GM10847 (cell line): Measurements from ENCODE around the gene MTARC1.

Experiments
- POLR2A ChIP-seq: IDR thresholded peaks from 2 replicates; pipeline ENCODE4 v1.6.1; 2011; ENCODE audit not compliant: insufficient read length; ENCODE audit errors: extremely low read depth

The MTARC1 gene

DNA sequence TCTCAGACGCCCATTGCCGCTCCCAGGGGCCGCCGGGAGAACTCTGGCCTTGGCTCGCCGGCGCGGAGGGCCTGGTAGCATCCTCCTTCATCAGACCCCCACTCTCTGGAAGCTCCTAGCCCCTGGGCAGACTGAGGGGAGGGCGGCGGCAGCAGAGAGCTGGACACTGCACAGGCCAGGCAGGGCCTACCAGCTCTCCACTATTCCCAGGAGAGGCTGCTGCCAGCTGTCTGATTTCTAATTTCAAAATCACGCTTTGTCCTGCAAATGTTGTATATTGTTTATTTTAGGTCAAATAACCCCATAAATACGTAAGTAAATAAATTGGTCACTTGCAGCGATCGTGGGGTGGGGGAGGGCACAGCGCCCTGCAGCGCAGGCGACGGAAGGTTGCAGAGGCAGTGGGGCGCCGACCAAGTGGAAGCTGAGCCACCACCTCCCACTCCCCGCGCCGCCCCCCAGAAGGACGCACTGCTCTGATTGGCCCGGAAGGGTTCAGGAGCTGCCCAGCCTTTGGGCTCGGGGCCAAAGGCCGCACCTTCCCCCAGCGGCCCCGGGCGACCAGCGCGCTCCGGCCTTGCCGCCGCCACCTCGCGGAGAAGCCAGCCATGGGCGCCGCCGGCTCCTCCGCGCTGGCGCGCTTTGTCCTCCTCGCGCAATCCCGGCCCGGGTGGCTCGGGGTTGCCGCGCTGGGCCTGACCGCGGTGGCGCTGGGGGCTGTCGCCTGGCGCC, at the start of gene MTARC1:
Gene MTARC1, plus strand, starts transcription at position 577 of the 732 bp plus-strand sequence. Its CDS starts 32 bp downstream, at position 609.
- TF ChIP-seq POLR2A: no peak

DNA sequence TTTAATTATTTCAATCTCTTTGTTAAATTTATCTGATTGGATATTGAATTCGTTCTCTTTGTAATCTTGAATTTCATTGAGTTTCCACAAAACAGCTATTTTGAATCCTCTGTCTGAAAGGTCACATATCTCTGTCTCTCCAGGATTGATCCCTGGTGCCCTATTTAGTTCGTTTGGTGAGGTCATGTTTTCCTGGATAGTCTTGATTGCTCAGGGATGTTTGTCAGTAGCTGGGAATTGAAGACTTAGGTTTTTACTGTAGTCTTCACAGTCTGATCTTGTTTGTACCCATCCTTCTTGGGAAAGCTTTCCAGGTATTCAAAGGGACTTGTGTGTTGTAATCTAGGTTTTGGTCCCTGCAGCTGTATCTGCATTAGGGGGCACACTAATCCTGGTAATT, 45.4 kb upstream of the MTARC1 start:
- TF ChIP-seq POLR2A: no peak

DNA sequence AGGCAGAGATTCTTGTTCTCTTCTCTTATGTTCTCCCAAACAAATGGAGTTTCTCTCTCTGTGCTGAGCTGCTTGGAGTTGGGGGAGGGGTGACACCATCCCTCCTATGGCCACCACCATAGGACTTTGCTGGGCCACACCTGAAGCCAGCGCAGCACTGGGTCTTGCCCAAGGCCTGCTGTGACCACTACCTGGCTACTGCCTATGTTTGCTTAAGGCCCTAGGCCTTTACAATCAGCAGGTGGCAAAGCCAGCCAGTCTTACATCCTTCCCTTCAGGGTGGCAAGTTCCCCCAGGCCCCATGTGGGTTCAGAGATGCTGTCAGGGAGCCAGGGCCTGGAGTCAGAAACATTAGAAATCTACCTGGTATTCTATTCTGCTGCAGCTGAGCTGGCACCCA, 44.9 kb upstream of the MTARC1 start:
- no peak for TF ChIP-seq POLR2A

DNA sequence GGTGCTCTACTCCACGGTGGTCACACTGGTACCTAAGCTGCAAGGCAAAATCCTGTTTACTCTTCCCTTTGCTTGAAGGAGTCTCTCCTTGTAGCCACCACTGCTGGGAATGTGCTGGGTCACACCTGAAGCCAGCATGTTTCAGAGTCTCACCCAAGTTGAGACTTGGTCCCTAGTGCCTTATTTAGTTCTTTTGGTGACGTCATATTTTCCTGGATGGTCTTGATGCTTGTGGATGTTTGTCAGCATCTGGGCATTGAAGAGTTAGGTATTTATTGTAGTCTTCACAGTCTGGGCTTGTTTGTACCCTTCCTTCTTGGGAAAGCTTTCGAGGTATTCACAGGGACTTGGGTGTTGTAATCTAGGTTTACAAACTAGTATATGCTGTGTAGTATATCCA, 44.2 kb upstream of the MTARC1 start:
- no peak for TF ChIP-seq POLR2A

DNA sequence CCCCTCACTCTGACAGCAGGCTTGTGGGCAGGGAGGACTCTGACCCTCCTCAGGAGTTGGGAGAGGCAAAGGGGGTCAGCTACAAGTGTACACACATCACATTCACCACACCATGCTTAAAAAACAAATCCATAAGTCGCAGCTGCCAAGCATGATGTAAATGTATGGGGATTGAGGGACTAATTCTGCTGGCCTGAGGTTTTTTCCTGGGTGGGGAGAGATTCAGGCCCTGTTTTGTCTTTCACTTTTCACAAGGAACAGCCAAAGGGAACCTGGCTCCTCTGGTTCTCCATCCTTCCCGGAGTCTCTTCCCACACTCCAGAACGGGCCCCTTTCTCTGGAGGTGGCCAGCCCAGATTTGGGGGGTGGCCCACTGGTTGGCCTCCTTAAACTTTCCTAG, 39.9 kb upstream of the MTARC1 start:
- TF ChIP-seq POLR2A: no peak

DNA sequence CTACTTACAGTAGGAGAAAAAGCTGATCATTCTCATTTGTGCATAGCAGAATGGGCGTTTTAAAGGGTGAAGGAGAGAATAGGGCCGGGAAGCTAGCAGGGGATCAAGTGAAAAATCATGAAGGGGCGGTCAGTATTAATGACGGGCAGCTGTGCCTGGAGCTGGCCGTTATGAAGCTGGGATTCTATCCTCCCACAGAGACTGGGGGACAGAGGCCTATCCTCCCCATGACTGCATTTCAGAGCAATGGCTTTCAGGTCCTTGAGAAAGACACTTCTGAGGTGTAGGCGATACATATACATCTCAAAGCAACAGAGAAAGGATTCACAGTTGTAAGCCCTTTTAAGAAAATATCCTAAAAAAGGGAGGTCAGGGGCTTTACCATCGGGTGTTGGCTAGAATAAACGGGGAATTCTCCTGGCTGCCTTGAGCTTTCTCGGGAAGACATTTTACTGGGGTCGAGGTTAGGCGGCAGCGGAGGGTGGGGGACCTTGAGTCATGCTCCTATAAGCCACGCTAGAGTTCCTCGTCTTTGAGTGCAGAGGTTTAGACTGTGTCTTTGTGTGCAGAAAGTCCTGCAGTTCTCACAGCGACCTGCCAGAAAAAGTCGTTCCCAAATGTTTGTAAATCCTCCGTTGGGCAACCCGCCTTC, 39.1 kb upstream of the MTARC1 start:
- no peak for TF ChIP-seq POLR2A

DNA sequence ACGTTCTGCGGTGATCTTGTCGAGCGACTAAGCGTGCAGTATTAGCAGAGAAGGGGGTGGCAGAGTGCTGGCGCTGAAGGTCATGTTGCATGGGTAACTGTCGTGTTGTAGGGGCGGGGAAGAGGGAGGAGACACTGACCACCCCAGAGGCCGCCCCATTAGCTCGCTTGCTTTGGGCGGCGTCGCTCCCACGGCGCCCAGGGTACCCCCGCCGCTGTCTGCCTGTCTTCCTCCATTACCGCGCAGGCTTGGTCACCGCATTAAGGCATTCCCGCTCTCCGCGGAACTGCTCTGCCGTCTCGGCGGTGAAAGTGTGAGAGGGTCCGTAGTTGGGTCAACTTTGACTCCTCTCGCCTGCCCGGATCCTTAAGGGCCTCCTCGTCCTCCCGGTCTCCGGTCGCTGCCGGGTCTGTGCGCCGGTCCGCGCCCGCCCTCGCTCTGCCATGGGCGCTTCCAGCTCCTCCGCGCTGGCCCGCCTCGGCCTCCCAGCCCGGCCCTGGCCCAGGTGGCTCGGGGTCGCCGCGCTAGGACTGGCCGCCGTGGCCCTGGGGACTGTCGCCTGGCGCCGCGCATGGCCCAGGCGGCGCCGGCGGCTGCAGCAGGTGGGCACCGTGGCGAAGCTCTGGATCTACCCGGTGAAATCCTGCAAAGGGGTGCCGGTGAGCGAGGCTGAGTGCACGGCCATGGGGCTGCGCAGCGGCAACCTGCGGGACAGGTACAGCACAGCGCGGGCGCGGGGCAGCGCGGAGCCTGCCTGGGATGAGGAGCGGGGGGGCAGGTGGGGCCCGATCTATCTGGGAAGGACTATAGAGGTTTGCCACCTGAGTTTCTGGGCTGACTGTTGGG, 38.4 kb upstream of the MTARC1 start, which contains the start of gene MTARC2:
Gene MTARC2, plus strand, starts transcription at position 234 of the 846 bp plus-strand sequence. Its CDS starts 210 bp downstream, at position 444.
- TF ChIP-seq POLR2A: peak; percentile 46

DNA sequence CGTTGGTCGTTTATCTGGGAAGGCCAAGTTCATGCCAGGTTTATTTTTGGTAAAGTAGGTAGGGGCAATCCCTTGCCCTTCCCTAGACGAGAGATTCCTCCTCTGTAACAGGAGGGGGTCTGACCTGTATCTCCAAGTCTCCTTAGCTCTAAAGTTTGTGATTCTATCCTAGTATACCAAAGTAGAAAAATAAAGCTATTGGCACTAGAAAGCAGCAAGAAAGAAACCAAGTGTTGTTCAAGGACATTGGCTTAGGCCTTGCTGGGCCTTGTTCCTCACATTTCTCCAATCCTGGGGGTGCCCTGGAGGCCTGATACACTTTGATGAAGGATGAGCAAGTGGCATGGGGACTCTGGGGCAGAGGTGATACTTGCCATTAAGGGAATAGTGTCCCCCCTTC, 37.8 kb upstream of the MTARC1 start:
- TF ChIP-seq POLR2A: no peak

DNA sequence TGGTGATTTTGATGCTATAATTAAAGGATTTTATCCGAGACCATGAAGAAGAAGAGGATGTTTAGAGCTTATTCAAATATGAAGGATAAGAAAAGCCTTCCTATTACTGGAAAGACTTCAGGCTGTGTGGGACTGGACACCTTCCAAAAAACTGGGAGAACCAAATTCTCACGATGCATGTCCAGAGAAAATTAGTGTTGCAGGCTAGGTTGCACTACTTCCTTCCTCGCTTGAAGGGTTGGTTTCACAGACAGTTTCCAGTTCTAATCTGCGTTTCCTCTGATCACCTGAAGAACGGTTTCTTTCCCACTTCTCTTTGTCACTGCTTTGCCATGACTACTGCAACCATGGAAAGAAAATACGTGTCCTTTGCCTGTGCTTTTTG, 36.6 kb upstream of the MTARC1 start:
- TF ChIP-seq POLR2A: no peak

DNA sequence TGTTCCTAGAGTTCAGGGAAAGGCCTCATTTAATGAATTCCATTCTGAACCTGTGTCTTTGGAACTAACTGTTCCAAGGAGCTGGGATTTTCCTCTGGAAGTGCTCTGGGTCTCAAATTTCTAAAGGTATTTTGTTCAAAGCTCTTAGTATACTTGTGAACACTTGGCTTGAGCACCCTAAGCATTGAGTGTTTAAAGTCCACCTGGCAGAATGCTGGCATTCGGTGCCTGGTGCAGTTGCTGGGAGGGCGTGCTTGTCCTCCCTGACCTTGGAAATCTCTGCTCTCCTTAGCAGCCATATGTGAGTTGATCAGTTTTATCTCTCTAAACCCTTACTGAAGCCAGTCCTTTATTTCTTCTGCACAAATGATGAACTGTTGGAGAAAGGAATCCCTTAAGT, 35.6 kb upstream of the MTARC1 start:
- TF ChIP-seq POLR2A: no peak

DNA sequence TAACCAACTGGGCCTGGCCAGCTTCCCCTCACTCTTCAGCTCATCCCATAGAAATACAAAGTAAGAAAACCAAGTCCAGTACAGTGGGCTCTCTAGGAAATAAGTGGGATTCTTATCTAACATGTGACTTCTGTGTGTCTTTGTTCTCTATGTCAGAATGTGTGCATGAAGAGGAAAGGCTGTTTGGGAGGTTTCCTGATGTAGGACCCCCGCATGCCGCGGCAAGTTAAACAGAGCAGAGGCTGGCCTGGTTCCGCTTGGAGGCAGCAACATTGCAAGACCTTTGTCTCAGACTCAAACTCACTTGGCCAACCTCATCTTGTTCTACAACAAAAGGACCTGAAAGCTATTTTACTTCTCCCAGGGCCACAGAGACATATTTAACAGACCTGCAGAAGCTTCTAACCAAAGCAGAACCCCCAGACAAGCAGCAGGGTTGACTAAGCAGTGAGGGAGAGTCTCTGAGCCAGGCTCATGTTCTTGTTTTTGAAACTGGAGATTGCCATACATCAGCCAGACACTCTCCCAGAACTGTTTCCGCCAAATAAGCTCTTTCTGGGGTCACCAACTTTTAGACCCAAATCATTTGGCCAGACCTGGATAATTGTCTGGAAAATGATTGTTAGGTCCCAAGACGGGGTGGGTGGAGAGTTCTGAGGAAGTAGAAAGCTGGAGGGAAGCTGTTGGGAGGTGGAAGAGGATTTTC, 32.3 kb upstream of the MTARC1 start:
- no peak for TF ChIP-seq POLR2A

DNA sequence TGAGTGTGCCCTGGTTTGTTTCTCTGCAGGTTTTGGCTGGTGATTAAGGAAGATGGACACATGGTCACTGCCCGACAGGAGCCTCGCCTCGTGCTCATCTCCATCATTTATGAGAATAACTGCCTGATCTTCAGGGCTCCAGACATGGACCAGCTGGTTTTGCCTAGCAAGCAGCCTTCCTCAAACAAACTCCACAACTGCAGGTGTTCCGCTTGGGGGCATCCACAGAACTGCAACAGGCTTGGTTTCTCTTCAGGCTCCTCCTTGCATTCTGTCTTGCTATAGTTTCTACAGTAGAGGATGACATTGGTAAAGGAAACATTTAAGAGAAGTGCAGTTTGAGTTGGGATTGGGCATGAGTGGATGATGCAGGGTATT, 31.8 kb upstream of the MTARC1 start:
- TF ChIP-seq POLR2A: no peak

DNA sequence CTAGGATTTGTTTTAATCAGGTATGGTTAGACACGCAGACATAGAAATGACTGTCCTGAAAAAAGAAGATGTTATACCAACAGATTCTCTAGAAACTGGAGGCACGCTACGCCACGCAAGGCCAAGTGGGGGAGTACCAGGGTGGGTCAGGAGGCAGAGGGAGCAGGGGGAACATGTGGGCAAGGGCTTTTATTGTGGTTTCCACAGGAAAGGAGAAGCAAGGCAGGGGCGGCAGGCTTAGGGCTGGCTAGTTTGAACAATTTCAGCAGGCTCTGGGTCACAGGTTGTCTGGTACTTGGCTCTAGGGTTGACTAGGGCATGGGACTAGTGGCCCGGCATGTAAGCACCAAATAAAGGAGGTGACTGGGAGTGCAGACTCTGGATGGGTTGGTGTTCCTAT, 31.4 kb upstream of the MTARC1 start:
- TF ChIP-seq POLR2A: no peak

DNA sequence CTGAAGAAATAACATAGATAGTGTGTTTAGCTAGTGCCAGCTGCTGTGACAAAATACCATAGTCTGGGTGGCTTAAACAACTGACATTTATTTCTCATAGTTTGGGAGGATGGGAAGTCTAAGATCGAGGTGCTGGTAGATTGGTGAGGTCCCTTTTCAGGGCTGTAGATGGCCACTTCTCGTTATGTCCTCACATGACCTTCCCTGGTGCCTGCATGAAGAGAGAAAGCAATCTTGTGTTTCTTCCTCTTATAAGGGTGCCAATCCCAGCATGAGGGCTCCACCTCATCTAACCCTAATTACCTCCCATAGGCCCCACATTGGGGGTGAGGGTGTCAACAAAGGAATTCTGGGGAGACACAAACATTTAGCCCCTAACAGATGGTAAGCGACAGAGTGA, 29.3 kb upstream of the MTARC1 start:
- TF ChIP-seq POLR2A: no peak

DNA sequence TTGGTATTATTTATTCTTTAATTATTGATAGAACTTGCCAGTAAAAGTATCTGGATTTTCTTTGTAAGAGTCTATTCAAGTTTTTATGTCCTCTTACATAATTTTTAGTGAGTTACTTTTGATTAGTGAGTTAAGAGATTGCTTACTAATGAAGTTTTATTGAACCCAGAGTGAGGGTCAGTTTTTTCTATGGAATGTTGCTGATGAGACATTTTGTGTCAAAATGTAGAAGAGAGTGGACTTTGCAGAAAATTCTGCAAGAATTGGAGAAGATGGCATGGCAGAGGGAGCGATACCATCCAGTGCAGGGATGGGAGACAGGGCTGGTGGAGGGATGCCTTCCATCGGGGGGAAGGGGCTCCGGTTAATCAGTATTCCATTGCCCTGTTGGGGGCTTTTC, 27.6 kb upstream of the MTARC1 start:
- TF ChIP-seq POLR2A: no peak
